ENCODE data around the gene KRTAP5-10.
"Not testable (repeated sequence)": the region's sequence is repeated elsewhere in the genome, so short reads cannot be mapped to it uniquely, and the experiment has no call there.

KRTAP5-10 gene

DNA sequence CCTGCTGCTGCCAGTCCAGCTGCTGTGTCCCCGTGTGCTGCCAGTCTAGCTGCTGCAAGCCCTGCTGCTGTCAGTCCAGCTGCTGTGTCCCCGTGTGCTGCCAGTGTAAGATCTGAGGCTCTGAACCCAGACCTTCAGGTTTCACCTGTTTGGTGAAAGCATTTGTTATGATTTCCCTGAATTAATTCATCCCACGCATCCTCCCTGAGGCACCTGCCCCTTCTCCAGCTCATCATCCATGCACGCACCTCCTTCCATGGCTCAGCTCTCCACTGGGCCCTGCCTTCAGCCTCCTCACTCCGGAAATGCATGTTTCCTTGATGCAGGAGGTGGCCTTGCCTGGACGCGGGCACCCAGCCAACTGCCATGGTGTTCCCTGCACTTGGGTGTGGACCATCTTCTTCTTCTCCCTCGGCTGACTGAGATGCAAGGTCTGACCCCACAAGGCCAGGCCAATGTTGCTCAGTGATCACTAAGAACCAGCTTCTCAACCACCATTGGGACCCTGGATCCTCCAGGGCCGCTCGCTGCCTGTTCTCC lies 788 bp downstream of the KRTAP5-10 start:
- H3K4me3 ChIP-seq (replicated peaks in 1 of 2; ENCODE audit: low read depth in 2 of 2, low read length in 2 of 2) = no peak overlapping the region
- TF ChIP-seq, protein P1, sequence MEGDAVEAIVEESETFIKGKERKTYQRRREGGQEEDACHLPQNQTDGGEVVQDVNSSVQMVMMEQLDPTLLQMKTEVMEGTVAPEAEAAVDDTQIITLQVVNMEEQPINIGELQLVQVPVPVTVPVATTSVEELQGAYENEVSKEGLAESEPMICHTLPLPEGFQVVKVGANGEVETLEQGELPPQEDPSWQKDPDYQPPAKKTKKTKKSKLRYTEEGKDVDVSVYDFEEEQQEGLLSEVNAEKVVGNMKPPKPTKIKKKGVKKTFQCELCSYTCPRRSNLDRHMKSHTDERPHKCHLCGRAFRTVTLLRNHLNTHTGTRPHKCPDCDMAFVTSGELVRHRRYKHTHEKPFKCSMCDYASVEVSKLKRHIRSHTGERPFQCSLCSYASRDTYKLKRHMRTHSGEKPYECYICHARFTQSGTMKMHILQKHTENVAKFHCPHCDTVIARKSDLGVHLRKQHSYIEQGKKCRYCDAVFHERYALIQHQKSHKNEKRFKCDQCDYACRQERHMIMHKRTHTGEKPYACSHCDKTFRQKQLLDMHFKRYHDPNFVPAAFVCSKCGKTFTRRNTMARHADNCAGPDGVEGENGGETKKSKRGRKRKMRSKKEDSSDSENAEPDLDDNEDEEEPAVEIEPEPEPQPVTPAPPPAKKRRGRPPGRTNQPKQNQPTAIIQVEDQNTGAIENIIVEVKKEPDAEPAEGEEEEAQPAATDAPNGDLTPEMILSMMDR (IDR thresholded peaks at IDR 0.05; ENCODE audit: low read depth, low read length) = no peak
- DNase-seq (ENCODE audit: low read depth in 2 of 2) = no peak

DNA sequence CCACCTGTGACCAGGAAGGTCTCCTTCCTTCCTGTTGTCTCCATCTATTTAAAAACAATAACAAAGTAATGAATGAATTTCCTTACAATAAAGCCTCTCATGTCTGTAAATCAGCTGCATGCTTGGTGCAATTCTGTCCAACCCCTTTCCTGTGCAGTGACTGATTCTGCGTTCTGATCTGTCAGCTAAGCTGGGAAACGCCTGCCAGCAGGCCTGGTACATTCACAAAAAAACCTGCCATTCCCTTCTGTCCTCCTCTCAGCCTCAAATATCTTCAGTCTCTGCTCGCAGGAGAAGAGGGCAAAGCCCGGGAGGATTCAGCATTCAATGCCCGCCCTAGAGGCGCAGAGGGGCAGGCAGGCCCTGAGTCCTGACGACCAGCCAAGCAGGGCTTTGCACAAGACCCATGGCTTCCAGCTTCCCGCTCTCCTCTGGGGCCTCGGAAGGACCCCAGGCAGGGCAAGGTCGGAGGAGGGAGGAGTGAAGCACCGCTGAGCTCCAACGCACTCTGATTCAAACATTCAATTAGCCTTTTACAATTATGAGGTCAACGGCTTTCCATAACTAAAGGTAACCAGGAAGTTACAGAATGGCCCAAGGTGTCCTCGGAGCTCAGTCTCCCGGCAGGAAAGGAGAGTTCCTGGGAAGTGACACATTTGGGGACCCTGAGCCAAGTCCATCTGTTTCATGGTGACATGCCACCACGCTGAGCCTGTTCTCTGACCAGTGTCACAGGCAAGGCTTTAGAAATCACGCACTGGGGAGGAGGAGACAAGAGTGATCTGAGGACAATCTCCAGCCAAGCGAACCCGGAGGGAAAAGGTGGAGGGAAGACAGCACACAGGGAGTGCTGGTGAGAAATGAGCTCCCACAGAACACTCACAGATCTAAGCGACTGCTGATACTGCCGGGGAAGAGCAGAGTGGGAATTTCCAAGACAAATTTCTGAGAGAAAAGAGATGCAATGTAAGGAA lies 1.6 kb downstream of the KRTAP5-10 start:
- H3K4me3 ChIP-seq (replicated peaks in 1 of 2; ENCODE audit: low read depth in 2 of 2, low read length in 2 of 2); DNase-seq (ENCODE audit: low read depth in 2 of 2): not testable (repeated sequence)

DNA sequence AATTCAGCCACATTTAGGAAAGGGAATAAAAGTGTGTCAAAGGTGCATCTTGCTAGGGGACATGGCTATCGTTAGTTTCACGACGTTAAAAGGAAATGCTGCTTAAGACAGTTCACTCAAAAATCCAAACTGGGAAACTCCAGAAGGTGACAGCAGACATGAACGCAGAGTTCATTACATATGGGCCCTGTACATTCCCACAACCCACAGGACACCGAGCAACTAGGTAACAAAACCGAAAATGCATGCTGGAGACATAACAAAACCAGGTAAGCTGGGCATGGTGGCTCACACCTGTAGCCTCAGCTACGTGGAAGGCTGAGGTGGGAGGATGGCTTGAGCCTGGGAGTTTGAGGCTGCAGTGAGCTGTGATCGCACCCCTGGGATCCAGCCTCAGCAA lies 2.3 kb downstream of the KRTAP5-10 start:
- not testable (repeated sequence) for H3K4me3 ChIP-seq (replicated peaks in 1 of 2; ENCODE audit: low read depth in 2 of 2, low read length in 2 of 2); DNase-seq (ENCODE audit: low read depth in 2 of 2)

DNA sequence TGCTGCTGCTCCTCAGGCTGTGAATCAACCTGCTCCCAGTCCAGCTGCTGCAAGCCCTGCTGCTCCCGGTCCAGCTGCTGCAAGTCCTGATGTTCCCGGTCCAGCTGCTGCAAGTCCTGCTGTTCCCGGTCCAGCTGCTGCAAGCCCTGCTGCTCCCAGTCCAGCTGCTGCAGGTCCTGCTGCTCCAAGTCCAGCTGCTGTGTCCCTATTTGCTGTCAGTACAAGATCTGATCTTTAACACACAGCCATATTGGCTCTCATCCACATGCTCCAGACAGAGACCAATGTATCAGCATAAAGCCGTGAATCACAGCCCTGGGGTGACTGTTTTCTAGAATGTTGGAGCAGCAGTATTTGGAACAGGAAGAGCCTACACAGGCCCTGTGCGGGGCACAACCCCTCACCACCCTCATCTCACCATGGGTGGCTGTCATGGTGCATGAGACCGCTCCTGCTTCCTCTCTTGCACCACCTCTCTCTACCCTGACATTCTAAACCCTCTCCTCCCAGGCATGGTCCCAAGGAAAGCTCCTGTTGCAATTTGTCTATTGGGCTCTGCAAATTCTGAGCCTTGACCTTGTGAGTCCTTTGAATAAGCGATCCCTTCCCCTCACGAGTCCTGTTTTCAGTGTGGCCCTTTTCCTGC lies 3.5 kb downstream of the KRTAP5-10 start:
- H3K4me3 ChIP-seq (replicated peaks in 1 of 2; ENCODE audit: low read depth in 2 of 2, low read length in 2 of 2) = no peak overlapping the region
- DNase-seq (ENCODE audit: low read depth in 2 of 2) = peak; percentile 21 to 29

DNA sequence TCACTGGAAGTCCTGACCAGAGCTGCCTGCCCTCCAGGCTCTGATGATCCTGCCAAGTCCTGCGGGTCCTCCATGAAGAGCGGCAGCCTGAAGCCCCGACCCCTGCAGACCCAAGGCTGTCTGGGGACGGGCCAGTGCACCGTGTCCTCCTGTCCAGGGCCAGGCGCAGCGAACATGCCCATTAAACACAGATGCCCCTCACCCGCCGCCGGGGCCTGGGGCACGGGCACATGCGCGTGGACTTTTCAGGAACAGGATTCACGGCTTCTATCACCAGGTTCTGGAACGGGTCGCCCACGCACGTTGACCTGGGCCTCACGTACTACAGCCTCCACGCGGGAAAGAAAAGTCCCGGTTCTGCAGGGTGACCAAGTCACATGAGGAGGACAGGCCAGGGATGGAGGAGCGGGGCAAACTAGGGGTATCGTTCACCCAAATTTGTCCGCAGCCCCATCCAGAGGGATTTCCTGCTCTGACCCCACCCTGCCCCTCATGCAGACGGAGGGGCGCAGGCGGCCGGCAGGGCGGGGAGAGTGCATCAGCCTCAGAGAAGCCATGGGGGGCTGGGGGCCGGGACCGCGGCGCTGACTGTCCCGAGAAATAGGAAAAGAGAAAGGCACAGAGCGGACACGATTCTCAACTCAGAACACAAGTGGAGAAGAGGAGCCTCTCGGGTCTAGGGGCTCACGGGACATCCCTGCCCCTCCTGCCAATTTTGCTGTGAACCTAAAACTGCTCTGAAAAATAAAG lies 5.9 kb downstream of the KRTAP5-10 start:
- DNase-seq (ENCODE audit: low read depth in 2 of 2); H3K4me3 ChIP-seq (replicated peaks in 1 of 2; ENCODE audit: low read depth in 2 of 2, low read length in 2 of 2): not testable (repeated sequence)

More for the DNA sequence above, 3.5 kb downstream of the KRTAP5-10 start:
- TF ChIP-seq, protein P1 (IDR thresholded peaks at IDR 0.05; ENCODE audit: low read depth, low read length) = no peak

DNA sequence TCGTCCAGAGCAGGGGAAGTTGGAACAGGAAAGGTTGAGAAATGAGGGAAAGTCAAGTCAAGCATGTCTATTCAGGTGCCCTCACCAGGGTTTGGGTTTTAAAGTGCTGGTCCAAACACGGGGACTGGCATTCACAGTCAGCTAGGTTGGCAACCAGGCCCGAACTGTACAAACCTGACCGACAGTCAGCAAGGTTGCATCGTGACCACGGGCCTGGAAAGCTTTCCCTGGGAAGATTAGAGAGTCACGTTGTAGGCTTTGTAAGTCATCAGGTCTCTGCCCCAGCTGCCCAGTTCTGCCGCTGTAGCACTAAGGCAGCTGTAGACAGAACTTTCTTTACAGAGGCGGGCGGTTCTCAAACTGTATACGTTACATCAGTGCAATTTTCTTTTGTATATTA lies 7.4 kb downstream of the KRTAP5-10 start:
- H3K4me3 ChIP-seq (replicated peaks in 1 of 2; ENCODE audit: low read depth in 2 of 2, low read length in 2 of 2) = no peak overlapping the region
- no peak for DNase-seq (ENCODE audit: low read depth in 2 of 2)
- TF ChIP-seq, protein P1 (IDR thresholded peaks at IDR 0.05; ENCODE audit: low read depth, low read length) = no peak

DNA sequence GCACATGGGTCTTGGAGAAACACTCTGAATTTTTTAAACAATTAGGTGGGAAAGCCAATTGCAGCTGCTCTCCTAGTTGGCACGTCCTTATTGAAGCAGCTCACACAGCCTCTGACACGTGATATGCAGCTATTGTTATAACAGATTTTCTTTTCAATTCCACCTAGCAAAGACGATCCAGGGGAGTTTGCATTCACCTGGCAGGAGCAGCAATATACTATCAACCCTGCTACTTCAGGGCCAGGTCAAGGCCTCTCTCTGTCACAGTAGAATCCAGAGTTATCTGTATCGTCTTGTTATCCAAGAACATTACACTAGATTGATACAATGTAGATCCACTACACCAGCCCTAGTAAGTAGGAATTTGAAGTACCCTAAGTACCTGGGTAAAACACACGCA lies 9.1 kb downstream of the KRTAP5-10 start:
- TF ChIP-seq, protein P1 (IDR thresholded peaks at IDR 0.05; ENCODE audit: low read depth, low read length) = no peak
- no peak overlapping the region for H3K4me3 ChIP-seq (replicated peaks in 1 of 2; ENCODE audit: low read depth in 2 of 2, low read length in 2 of 2)
- DNase-seq (ENCODE audit: low read depth in 2 of 2) = no peak

All from cardiac fibroblast (primary cell).